H9 (cell line): Measurements from ENCODE around the gene GRHPR. TPM values are rescaled to one million over a fixed set of nuclear protein-coding genes. Genes with fewer than 3 reads are reported as not detected.
A peak's percentile ranks its signal among the peaks of the same experiment; 100 is the strongest.

ENCODE experiments used
- DNase-seq: peaks from one replicate; pipeline ENCODE4 v3.0.0-alpha.2; 2017
- H2AFZ ChIP-seq: one replicate; pipeline ENCODE4 v1.6.1; 2013; ENCODE audit warnings: mild to moderate bottlenecking, low read length, control low read depth, moderate library complexity
- H2AK5ac ChIP-seq: 2 replicates; pipeline ENCODE4 v1.6.1; 2013; ENCODE audit warnings: low read length, control low read depth, mixed read lengths; ENCODE audit not compliant: insufficient read length
- H2BK120ac ChIP-seq: one replicate; pipeline ENCODE4 v1.6.1; 2013; ENCODE audit warnings: low read depth, mild to moderate bottlenecking, low read length, control low read depth, inconsistent platforms; ENCODE audit not compliant: poor library complexity, severe bottlenecking
- H2BK12ac ChIP-seq: 2 replicates; pipeline ENCODE4 v1.6.1; 2013; ENCODE audit warnings: low read length, control low read depth, mixed read lengths, low read depth; ENCODE audit not compliant: insufficient read length
- H2BK15ac ChIP-seq: 2 replicates; pipeline ENCODE4 v1.6.1; 2013; ENCODE audit warnings: low read depth, low read length, control low read depth
- H2BK20ac ChIP-seq: one replicate; pipeline ENCODE4 v1.6.1; 2013; ENCODE audit warnings: low read depth, mild to moderate bottlenecking, low read length, control low read depth, inconsistent platforms; ENCODE audit not compliant: poor library complexity, severe bottlenecking
- H2BK5ac ChIP-seq: 2 replicates; pipeline ENCODE4 v1.6.1; 2013; ENCODE audit warnings: low read length, control low read depth, mixed read lengths; ENCODE audit not compliant: insufficient read length
- H3K14ac ChIP-seq: 2 replicates; pipeline ENCODE4 v1.6.1; 2013; ENCODE audit warnings: low read length, control low read depth; ENCODE audit not compliant: insufficient read depth
- H3K18ac ChIP-seq: 2 replicates; pipeline ENCODE4 v1.6.1; 2013; ENCODE audit warnings: low read depth, mild to moderate bottlenecking, mixed read lengths, low read length, control low read depth; ENCODE audit not compliant: insufficient read length
- H3K23ac ChIP-seq: 2 replicates; pipeline ENCODE4 v1.6.1; 2013; ENCODE audit warnings: low read length, control low read depth, mixed read lengths, low read depth; ENCODE audit not compliant: insufficient read length
- H3K23me2 ChIP-seq: 2 replicates; pipeline ENCODE4 v1.6.1; 2013; ENCODE audit warnings: low read depth, mild to moderate bottlenecking, mixed read lengths, low read length, control low read depth; ENCODE audit not compliant: insufficient read length, poor library complexity, severe bottlenecking
- H3K27ac ChIP-seq: 2 replicates; pipeline ENCODE4 v1.5.1; 2013; ENCODE audit warnings: low read length, control low read depth, mixed read lengths, low read depth; ENCODE audit not compliant: insufficient read length
- H3K27me3 ChIP-seq: 2 replicates; pipeline ENCODE4 v1.6.1; 2013; ENCODE audit warnings: low read length, control low read depth, inconsistent platforms; ENCODE audit not compliant: insufficient read depth
- H3K4ac ChIP-seq: 2 replicates; pipeline ENCODE4 v1.6.1; 2013; ENCODE audit warnings: low read depth, mild to moderate bottlenecking, control low read depth, inconsistent platforms, low read length, moderate library complexity
- H3K4me1 ChIP-seq: 2 replicates; pipeline ENCODE4 v1.6.1; 2013; ENCODE audit warnings: low read length, control low read depth, inconsistent platforms; ENCODE audit not compliant: insufficient read depth
- H3K4me2 ChIP-seq: 2 replicates; pipeline ENCODE4 v1.6.1; 2013; ENCODE audit warnings: low read length, control low read depth, mixed read lengths; ENCODE audit not compliant: insufficient read length, insufficient read depth
- H3K56ac ChIP-seq: 2 replicates; pipeline ENCODE4 v1.6.1; 2013; ENCODE audit warnings: low read depth, mild to moderate bottlenecking, mixed read lengths, low read length, control low read depth; ENCODE audit not compliant: insufficient read length
- H3K79me1 ChIP-seq: 2 replicates; pipeline ENCODE4 v1.6.1; 2013; ENCODE audit warnings: low read depth, mild to moderate bottlenecking, moderate library complexity, low read length, control low read depth, inconsistent platforms; ENCODE audit not compliant: insufficient read depth, poor library complexity, severe bottlenecking
- H3K79me2 ChIP-seq: 2 replicates; pipeline ENCODE4 v1.6.1; 2013; ENCODE audit warnings: low read length, control low read depth, inconsistent platforms; ENCODE audit not compliant: insufficient read depth
- H3K9ac ChIP-seq: 2 replicates; pipeline ENCODE4 v1.6.1; 2013; ENCODE audit warnings: low read length, control low read depth, mixed read lengths; ENCODE audit not compliant: insufficient read length; ENCODE audit errors: extremely low read depth
- H3K9me3 ChIP-seq: one replicate; pipeline ENCODE4 v1.6.1; 2013; ENCODE audit warnings: low read depth, low read length, inconsistent platforms; ENCODE audit not compliant: control insufficient read depth
- H3T11ph ChIP-seq: one replicate; pipeline ENCODE4 v1.6.1; 2013; ENCODE audit warnings: mild to moderate bottlenecking, low read length, control low read depth, inconsistent platforms
- H4K20me1 ChIP-seq: one replicate; pipeline ENCODE4 v1.6.1; 2013; ENCODE audit not compliant: control insufficient read depth, insufficient read length, insufficient read depth
- H4K5ac ChIP-seq: 2 replicates; pipeline ENCODE4 v1.6.1; 2013; ENCODE audit warnings: low read depth, mild to moderate bottlenecking, mixed read lengths, low read length, control low read depth; ENCODE audit not compliant: insufficient read length
- H4K8ac ChIP-seq: replicated peaks from 2 replicates; pipeline ENCODE4 v1.6.1; 2013; ENCODE audit warnings: low read length, control low read depth, mixed read lengths, low read depth; ENCODE audit not compliant: insufficient read length
- H4K91ac ChIP-seq: 2 replicates; pipeline ENCODE4 v1.6.1; 2013; ENCODE audit warnings: low read depth, mild to moderate bottlenecking, moderate library complexity, mixed read lengths, low read length, control low read depth; ENCODE audit not compliant: insufficient read length
- H3K27ac Mint-ChIP-seq, 3 experiments: 2 replicates in 2 of 3; 3 replicates in 1 of 3; pipeline ENCODE4 v1.8.0; 2020 to 2021; ENCODE audit warnings: mixed read lengths in 3 of 3, mild to moderate bottlenecking in 1 of 3, moderate library complexity in 1 of 3
- H3K27me3 Mint-ChIP-seq: 2 replicates; pipeline ENCODE4 v1.8.0; 2021; ENCODE audit warnings: low read depth, mild to moderate bottlenecking, moderate library complexity, mixed read lengths
- H3K36me3 Mint-ChIP-seq, 3 experiments: 2 replicates in 2 of 3; 3 replicates in 1 of 3; pipeline ENCODE4 v1.8.0; 2020 to 2021; ENCODE audit warnings: low read depth in 3 of 3, mixed read lengths in 3 of 3; ENCODE audit not compliant: insufficient read depth in 1 of 3
- H3K4me1 Mint-ChIP-seq, 2 experiments: 2 replicates each; pipeline ENCODE4 v1.8.0; 2020; ENCODE audit warnings: mixed read lengths in 2 of 2
- H3K4me3 Mint-ChIP-seq, 2 experiments: 2 replicates in 1 of 2; 3 replicates in 1 of 2; pipeline ENCODE4 v1.8.0; 2020 to 2021; ENCODE audit warnings: mild to moderate bottlenecking in 2 of 2, mixed read lengths in 2 of 2, moderate library complexity in 1 of 2
- H3K9me3 Mint-ChIP-seq, 2 experiments: 2 replicates in 1 of 2; 3 replicates in 1 of 2; pipeline ENCODE4 v1.8.0; 2020; ENCODE audit warnings: mild to moderate bottlenecking in 2 of 2, mixed read lengths in 2 of 2, moderate library complexity in 1 of 2
- CTCF ChIP-seq: fragments of 200-600 bp; sonication (generic); conservative IDR thresholded peaks from 3 replicates; pipeline ENCODE4 v1.8.0; 2021; ENCODE audit warnings: antibody characterized with exemption, mild to moderate bottlenecking
- WGBS: extraction: QIAGEN DNeasy Blood & Tissue Kit; methylation state at CpG from one replicate; pipeline ENCODE4 v1.1.7; 2013; ENCODE audit warnings: missing lambda C conversion rate, low lambda C conversion rate, mixed read lengths; ENCODE audit not compliant: insufficient read length; ENCODE audit errors: extremely low coverage; 5-methylcytosine and 5-hydroxymethylcytosine counted together
- total RNA-seq: library from RNA; stranded (reverse); gene quantifications from 2 replicates; pipeline ENCODE4 v1.2.1, GENCODE V29; 2021

The GRHPR gene
- total RNA-seq, 1 experiment from 2014 or later = 97.9 TPM

- no peak overlapping the region for H2BK5ac ChIP-seq
- H4K20me1 ChIP-seq = no peaks in the 10 kb centered on the region
- Mint-ChIP-seq H3K9me3 (no peaks in the 10 kb centered on the region), H3K4me1 (peaks cover 4 to 12% of the 10 kb centered on the region in 2 experiments; a peak in 2 of 4 replicates), H3K4me3 (no peak overlapping the region), H3K36me3 (no peaks in the 10 kb centered on the region; a peak in 1 of 7 replicates), H3K27ac (no peak overlapping the region), H3K27me3 (peaks cover 1% of the 10 kb centered on the region; the same call in 1 of the 2 replicates)
- H3K4me2 ChIP-seq = no peak overlapping the region
- H3K79me1 ChIP-seq = no peaks in the 10 kb centered on the region
- H4K91ac ChIP-seq = no peak overlapping the region
- no peaks in the 10 kb centered on the region for H3K27me3 ChIP-seq
- H4K5ac ChIP-seq = no peak overlapping the region
- H3K9me3 ChIP-seq = no peaks in the 10 kb centered on the region
- no peak overlapping the region for H3T11ph ChIP-seq
- no peak overlapping the region for H3K9ac ChIP-seq
- H2AFZ ChIP-seq = no peak overlapping the region
- H3K18ac ChIP-seq = no peak overlapping the region
- H2BK12ac ChIP-seq = no peak overlapping the region
- no peak overlapping the region for H3K4ac ChIP-seq
- no peak overlapping the region for H3K56ac ChIP-seq
- H2BK20ac ChIP-seq = no peak overlapping the region
- no CpG with 5 or more reads among the region's 7 CpGs for WGBS
- H4K8ac ChIP-seq = no peak overlapping the region
- H3K23ac ChIP-seq = no peak overlapping the region
- no peaks in the 10 kb centered on the region for H3K23me2 ChIP-seq
- H2BK15ac ChIP-seq = no peak overlapping the region
- no peaks in the 10 kb centered on the region for H3K79me2 ChIP-seq
- no peak overlapping the region for H3K14ac ChIP-seq
- no peak overlapping the region for H2AK5ac ChIP-seq
- no peak overlapping the region for H3K27ac ChIP-seq
- H3K4me1 ChIP-seq = no peaks in the 10 kb centered on the region
- no peak overlapping the region for H2BK120ac ChIP-seq
- peak; percentile 82 for TF ChIP-seq CTCF
- peak; percentile 74 for DNase-seq
Observed at GRCh38 chr9:37390759-37391158, 31.7 kb upstream of the GRHPR start.
